ENCODE results near the gene PTPN5.

PTPN5 gene

DNA sequence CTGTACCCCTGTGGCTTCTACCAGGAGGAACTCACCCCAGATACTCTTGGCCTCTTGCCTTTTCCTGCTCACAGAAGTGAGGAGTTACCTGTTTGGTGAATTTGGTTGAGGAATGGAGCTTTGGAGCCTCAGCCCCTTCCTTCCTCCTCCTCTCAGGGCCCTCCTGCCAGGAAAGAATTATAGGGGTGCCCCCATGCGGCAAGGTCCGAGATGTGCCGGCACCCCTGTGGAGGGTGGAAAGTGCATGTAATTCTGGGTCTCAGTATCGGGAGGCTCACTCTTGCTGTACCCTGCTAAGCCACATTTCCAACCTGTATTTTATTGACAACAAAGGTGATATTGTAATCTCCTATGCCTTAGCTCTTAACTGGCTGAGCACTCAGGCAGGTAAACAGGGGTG is 51.9 kb downstream of the PTPN5 start:
- no peak for DNase-seq (ENCODE audit: low spot score)

- no peak for DNase-seq (ENCODE audit: low spot score)
Measured at GRCh38 chr11:18737642-18738041, 54.0 kb downstream of the PTPN5 start.

GRCh38 chr11:18736590-18737148 is 54.9 kb downstream of the PTPN5 start:
- DNase-seq (ENCODE audit: low spot score), result no peak

- no peak for DNase-seq (ENCODE audit: low spot score)
Measured at GRCh38 chr11:18733202-18733601, 58.4 kb downstream of the PTPN5 start.

GRCh38 chr11:18731949-18732821 is 59.4 kb downstream of the PTPN5 start:
- peak; percentile 43 for DNase-seq (ENCODE audit: low spot score)

GRCh38 chr11:18731441-18731840 is 60.2 kb downstream of the PTPN5 start:
- DNase-seq (ENCODE audit: low spot score), result no peak

- no peak for DNase-seq (ENCODE audit: low spot score)
Measured at GRCh38 chr11:18730020-18730419, 61.6 kb downstream of the PTPN5 start.

DNA sequence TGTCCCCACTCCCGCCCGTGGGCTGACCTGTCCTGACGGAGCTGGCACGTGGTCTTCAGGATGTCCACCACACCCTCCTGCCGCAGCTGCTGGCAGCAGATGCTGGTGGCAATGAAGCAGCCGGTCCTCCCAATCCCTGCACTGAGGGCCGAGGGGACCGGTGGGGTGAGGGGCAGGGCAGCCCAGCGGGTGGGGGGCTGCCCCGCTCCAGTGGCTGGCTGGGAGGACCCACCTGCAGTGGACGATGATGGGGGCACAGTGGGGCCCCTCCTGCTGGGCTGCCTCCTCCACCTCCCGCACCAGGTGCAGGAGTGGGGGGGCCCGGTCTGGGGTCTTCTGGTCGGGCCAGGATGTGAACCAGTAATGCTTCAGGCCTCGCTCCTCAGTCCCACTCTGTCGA is 62.2 kb downstream of the PTPN5 start:
- DNase-seq (ENCODE audit: low spot score), result no peak

DNA sequence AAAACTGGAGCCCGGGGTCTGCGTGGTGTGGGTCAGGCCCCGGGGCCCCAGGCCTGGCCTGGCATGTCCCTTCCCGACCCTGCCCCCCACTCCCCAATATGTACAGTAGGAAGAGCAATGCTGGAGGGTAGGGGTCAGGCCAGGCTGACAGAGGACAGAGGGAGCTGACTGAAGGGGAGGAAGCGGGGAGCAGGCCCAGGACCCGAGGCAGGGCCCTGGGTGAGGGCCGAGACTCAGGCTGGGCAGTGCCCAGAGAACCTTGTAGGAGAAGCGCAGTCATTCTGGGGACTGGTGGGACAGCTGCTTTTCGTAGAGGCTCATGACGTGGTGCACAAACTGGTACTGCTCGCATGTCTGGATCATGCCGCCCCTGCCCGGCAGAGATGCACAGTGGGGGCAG is 62.9 kb downstream of the PTPN5 start:
- DNase-seq (ENCODE audit: low spot score), result no peak

- peak; percentile 24 for DNase-seq (ENCODE audit: low spot score)
Measured at GRCh38 chr11:18727479-18728236, 63.9 kb downstream of the PTPN5 start.

DNA sequence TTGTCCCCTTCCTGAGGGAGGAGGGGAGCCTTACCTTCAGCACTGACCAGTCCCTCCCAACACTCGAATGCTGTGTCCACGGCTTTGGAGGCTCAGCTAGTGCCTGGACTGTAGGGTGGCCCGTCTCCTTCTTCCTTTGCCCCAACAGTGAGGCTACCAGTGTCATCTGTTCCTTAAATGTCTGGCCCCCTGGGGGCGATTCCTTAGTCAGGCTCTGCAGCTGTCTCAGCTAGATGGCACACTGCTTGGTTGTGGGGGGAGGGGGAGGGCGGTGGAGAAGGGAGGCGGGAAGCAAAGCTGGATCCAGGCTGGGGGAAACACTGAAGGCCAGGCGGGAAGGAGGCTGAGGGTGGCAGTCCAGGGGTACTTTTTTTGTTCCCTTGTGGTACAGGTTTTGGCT is 65.6 kb downstream of the PTPN5 start, which contains the start of gene IGSF22:
IGSF22 (minus strand) TSS at position 149 of the 400 bp plus-strand sequence. CDS start 1,952 bp downstream, outside the sequence.
- no peak for DNase-seq (ENCODE audit: low spot score)

DNA sequence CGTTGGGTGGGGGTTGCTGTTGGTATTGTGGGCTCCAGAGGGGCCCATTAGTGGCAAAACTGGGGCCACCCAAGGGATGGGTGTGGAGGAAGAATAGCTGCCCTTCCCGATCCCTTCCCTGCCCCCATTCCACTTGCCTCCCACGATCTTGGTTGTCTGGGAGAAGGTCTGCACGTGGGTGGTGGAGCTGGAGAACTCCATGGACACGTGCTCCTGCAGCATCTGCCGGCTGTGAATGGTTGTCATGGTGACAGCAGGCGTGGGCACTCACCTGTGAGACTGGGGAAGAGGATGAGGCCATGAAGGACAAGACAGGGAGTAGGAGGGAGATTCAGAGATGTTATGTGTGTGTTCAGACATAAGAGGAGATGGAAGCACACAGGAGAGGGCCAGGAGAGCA is 67.6 kb downstream of the PTPN5 start:
- DNase-seq (ENCODE audit: low spot score), result no peak

DNA sequence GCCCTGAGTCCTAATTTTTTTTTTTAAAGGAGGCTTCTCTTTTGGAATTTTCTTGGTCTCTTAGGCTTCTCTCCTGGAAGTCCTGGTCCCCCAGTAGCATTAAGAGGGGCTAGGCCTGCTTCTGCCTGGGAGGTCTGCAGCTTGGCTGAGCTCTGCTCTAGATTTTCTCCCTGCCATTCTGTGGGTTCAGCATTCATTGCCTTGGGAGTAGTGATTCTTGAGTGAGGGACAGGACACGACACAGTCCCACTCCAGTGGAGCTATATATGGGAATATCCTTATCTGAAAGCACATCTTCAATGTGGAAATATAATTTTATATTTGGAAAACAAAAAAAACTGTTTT is 69.3 kb downstream of the PTPN5 start:
- no peak for DNase-seq (ENCODE audit: low spot score)

GRCh38 chr11:18721561-18722292 is 69.9 kb downstream of the PTPN5 start:
- peak; percentile 37 for DNase-seq (ENCODE audit: low spot score)

DNA sequence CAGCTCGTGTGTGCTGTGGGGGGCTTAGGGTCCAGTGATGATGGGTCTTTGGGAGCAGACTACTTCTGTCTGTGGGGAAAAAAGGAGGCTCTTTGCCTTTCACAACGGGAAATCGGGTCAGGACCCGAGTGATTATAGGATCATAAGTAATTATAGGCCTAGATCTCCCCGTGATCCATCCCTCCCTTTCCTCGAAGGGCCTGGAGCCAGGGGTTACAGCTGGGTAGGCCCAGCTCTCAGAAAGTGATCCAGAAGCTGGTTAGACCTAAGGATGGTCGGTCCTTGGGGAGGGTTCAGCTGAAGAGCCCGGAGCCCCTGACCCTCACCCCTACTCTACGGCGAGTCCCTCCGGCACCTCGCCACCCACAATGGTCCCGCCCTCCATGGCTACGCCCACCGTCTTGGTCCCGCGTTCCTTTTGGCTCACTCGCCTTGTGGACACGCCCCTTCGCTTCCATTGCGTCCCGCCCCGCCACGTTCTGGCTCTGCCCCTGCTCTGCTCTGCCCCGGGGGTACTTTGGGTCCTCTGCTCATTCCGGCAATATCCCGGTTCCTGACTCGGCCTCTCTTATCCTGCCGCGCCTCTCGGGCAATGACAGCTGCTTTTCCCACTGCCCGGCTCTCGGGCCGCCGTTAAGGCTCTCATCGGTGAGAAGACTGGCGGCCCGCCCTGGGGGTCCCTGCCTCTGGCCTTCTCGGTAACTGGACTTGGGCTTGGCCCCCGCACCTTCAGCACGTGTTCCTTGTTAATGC is 70.6 kb downstream of the PTPN5 start:
- DNase-seq (ENCODE audit: low spot score), result peak; percentile 41

GRCh38 chr11:18720091-18720807 is 71.3 kb downstream of the PTPN5 start:
- DNase-seq (ENCODE audit: low spot score), result no peak

DNA sequence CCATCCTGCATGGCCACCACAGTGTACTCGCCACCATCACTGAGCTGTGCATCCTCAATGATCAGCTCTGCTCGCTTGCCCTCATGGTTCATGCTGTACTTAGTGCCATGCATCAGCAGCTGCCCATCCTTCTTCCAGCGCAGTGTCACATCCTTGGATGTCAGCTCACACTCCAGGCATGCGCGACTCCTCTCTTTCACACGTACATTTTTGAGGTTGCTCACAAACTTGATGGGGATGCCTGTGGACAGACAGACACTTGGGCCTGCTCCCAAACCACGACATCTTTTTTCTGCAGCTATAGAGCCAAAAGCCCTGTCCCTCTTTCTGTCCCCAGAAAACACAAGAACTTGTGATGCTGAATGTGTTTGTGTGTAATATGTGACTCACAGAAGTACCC is 76.1 kb downstream of the PTPN5 start:
- no peak for DNase-seq (ENCODE audit: low spot score)

- no peak for DNase-seq (ENCODE audit: low spot score)
Measured at GRCh38 chr11:18714443-18714780, 77.2 kb downstream of the PTPN5 start.

DNA sequence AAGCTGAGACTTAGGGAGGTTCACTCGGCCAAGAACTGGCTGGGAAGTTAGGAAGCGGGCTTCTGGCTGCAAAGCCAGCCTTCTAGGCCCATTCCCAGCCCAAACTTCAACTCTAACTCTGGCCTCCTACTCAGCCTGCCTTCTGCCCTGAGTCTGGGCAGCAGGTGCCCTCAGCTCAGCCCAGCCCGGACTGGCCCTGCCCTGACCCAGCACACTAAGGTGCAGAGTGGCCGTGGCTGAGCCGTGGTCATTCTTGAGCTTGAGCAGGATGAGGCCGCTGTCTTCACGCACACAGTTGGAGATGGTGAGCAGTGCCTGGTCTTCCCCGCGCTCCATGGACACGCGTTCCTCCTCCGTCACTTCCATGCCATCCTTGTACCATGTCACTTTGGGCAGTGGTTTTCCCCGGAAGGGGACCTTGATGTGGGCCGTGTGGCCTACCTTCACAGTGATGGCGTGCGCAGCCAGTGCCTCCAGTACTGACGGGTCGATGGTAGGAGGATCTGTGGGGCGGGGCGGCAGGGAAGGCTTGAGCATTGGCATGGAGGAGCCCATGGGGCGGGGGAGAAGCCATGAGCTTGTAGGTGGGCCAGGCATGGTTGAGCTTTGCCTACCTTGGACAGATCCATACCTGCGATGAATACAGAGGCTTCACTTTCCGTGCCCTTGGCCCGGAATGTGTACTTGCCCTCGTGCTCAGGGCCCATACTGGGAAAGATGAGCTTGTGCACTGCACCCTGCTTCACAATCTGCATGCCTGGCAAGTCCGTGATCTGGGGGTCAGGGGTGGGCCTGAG is 77.8 kb downstream of the PTPN5 start:
- DNase-seq (ENCODE audit: low spot score), result no peak

DNA sequence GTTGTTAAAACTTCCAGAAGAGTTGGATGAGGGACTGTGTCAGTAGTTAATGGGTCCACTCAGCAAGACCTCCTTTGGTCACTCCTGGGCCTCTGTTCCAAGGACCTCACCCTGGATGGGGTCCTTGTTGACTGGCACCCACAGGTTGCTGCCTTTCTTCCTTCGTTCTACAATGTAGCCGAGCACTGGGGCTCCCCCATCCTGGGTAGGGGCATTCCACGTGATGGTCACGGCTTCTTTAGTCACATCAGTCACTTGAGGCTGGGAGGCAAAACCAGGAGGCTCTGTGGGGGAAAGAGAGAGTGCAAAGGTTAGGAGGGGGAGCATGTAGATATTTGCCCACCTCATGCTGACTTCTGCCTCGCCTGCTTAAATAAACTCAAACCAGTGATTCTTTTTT is 81.1 kb downstream of the PTPN5 start:
- DNase-seq (ENCODE audit: low spot score), result no peak
